Measurements from ENCODE around the gene TMEM117. TPM values are rescaled to one million over a fixed set of nuclear protein-coding genes. Genes with fewer than 3 reads are reported as not detected.

TMEM117 gene
- total RNA-seq, 1 donor from 2014 or later, result 9.9 TPM

DNA sequence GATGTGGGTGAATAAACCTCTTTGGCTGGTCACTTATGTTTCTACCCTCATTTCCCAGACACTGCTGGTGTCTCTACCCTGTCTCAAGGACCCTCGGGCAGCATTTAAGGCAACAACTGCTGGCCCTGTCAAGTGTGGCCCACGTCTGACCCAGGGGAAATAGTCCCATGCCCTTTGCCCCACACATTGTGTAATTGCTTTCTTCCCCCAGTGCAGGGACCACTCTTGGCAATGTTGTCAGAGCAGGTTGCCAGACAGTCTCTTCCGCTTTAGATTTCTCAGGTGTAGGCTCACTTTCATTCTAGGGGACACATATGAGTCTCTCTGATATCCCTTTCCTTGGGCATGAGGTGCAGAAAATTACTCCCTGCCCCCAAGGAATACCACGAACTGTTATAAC, 216.7 kb downstream of the TMEM117 start:
- no peaks in the 10 kb centered on the region for H3K9me3 ChIP-seq (ENCODE audit: control insufficient read depth in 3 of 3, low read length in 3 of 3)
- H3K27ac ChIP-seq (ENCODE audit: low read depth, low read length), result no peak overlapping the region
- no peak overlapping the region for H3K9ac ChIP-seq (ENCODE audit: low read depth in 1 of 3, low read length in 3 of 3)
- H3K36me3 ChIP-seq (ENCODE audit: control insufficient read depth in 3 of 3, insufficient read depth in 3 of 3, low read length in 3 of 3), result no peaks in the 10 kb centered on the region
- no peaks in the 10 kb centered on the region for H3K4me1 ChIP-seq (ENCODE audit: control insufficient read depth in 3 of 3, insufficient read depth in 3 of 3, low read length in 3 of 3)
- no peaks in the 10 kb centered on the region for H3K27me3 ChIP-seq (ENCODE audit: control insufficient read depth in 3 of 3, insufficient read depth in 3 of 3, low read length in 3 of 3)
- no peak overlapping the region for H3K4me3 ChIP-seq (ENCODE audit: low read length in 3 of 3)

- no peaks in the 10 kb centered on the region for H3K27me3 ChIP-seq (ENCODE audit: control insufficient read depth in 3 of 3, insufficient read depth in 3 of 3, low read length in 3 of 3)
- no peak overlapping the region for H3K9ac ChIP-seq (ENCODE audit: low read depth in 1 of 3, low read length in 3 of 3)
- no peak overlapping the region for H3K4me3 ChIP-seq (ENCODE audit: low read length in 3 of 3)
- H3K36me3 ChIP-seq (ENCODE audit: control insufficient read depth in 3 of 3, insufficient read depth in 3 of 3, low read length in 3 of 3), result no peaks in the 10 kb centered on the region
- H3K27ac ChIP-seq (ENCODE audit: low read depth, low read length), result no peak overlapping the region
- H3K4me1 ChIP-seq (ENCODE audit: control insufficient read depth in 3 of 3, insufficient read depth in 3 of 3, low read length in 3 of 3), result no peaks in the 10 kb centered on the region
- no peaks in the 10 kb centered on the region for H3K9me3 ChIP-seq (ENCODE audit: control insufficient read depth in 3 of 3, low read length in 3 of 3)
These were observed 217.8 kb downstream of the TMEM117 start for GRCh38 chr12:44053549-44054127.

GRCh38 chr12:44054281-44054680, 218.4 kb downstream of the TMEM117 start:
- Histone ChIP-seq H3K9me3 (ENCODE audit: control insufficient read depth in 3 of 3, low read length in 3 of 3) (no peaks in the 10 kb centered on the region), H3K27ac (ENCODE audit: low read depth, low read length) (no peak overlapping the region), H3K27me3 (ENCODE audit: control insufficient read depth in 3 of 3, insufficient read depth in 3 of 3, low read length in 3 of 3) (no peaks in the 10 kb centered on the region), H3K4me1 (ENCODE audit: control insufficient read depth in 3 of 3, insufficient read depth in 3 of 3, low read length in 3 of 3) (no peaks in the 10 kb centered on the region), H3K9ac (ENCODE audit: low read depth in 1 of 3, low read length in 3 of 3) (no peak overlapping the region), H3K4me3 (ENCODE audit: low read length in 3 of 3) (no peak overlapping the region), H3K36me3 (ENCODE audit: control insufficient read depth in 3 of 3, insufficient read depth in 3 of 3, low read length in 3 of 3) (no peaks in the 10 kb centered on the region)

- H3K4me1 ChIP-seq (ENCODE audit: control insufficient read depth in 3 of 3, insufficient read depth in 3 of 3, low read length in 3 of 3), result no peaks in the 10 kb centered on the region
- H3K4me3 ChIP-seq (ENCODE audit: low read length in 3 of 3), result no peak overlapping the region
- no peaks in the 10 kb centered on the region for H3K9me3 ChIP-seq (ENCODE audit: control insufficient read depth in 3 of 3, low read length in 3 of 3)
- H3K27ac ChIP-seq (ENCODE audit: low read depth, low read length), result no peak overlapping the region
- no peaks in the 10 kb centered on the region for H3K27me3 ChIP-seq (ENCODE audit: control insufficient read depth in 3 of 3, insufficient read depth in 3 of 3, low read length in 3 of 3)
- no peaks in the 10 kb centered on the region for H3K36me3 ChIP-seq (ENCODE audit: control insufficient read depth in 3 of 3, insufficient read depth in 3 of 3, low read length in 3 of 3)
- H3K9ac ChIP-seq (ENCODE audit: low read depth in 1 of 3, low read length in 3 of 3), result no peak overlapping the region
These were observed 222.5 kb downstream of the TMEM117 start for GRCh38 chr12:44058366-44058765.

- no peaks in the 10 kb centered on the region for H3K36me3 ChIP-seq (ENCODE audit: control insufficient read depth in 3 of 3, insufficient read depth in 3 of 3, low read length in 3 of 3)
- no peak overlapping the region for H3K27ac ChIP-seq (ENCODE audit: low read depth, low read length)
- H3K4me1 ChIP-seq (ENCODE audit: control insufficient read depth in 3 of 3, insufficient read depth in 3 of 3, low read length in 3 of 3), result no peaks in the 10 kb centered on the region
- no peaks in the 10 kb centered on the region for H3K27me3 ChIP-seq (ENCODE audit: control insufficient read depth in 3 of 3, insufficient read depth in 3 of 3, low read length in 3 of 3)
- H3K4me3 ChIP-seq (ENCODE audit: low read length in 3 of 3), result no peak overlapping the region
- H3K9me3 ChIP-seq (ENCODE audit: control insufficient read depth in 3 of 3, low read length in 3 of 3), result no peaks in the 10 kb centered on the region
- no peak overlapping the region for H3K9ac ChIP-seq (ENCODE audit: low read depth in 1 of 3, low read length in 3 of 3)
These were observed 223.6 kb downstream of the TMEM117 start for GRCh38 chr12:44059476-44059875.

DNA sequence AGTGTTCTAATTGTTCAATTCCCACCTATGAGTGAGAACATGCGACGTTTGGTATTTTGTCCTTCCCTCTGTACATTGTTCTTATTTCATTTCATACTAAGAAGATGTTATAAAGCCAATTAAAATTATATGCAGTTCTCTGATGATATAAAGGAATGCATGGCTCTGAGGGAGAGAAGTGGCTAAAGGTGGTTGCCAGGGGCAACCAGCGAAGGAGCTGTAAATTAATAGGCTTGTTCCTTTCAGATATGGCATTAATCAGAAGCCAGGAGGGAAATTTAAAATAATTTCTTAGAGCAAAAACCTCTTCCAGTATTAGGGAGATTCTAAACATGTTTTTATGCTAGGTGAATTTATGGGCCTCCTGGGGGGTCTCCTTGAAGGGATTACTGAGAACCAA, 227.8 kb downstream of the TMEM117 start:
- Histone ChIP-seq H3K27me3 (ENCODE audit: control insufficient read depth in 3 of 3, insufficient read depth in 3 of 3, low read length in 3 of 3) (no peaks in the 10 kb centered on the region), H3K9ac (ENCODE audit: low read depth in 1 of 3, low read length in 3 of 3) (no peak overlapping the region), H3K27ac (ENCODE audit: low read depth, low read length) (no peak overlapping the region), H3K4me1 (ENCODE audit: control insufficient read depth in 3 of 3, insufficient read depth in 3 of 3, low read length in 3 of 3) (no peaks in the 10 kb centered on the region), H3K4me3 (ENCODE audit: low read length in 3 of 3) (no peak overlapping the region), H3K9me3 (ENCODE audit: control insufficient read depth in 3 of 3, low read length in 3 of 3) (no peaks in the 10 kb centered on the region), H3K36me3 (ENCODE audit: control insufficient read depth in 3 of 3, insufficient read depth in 3 of 3, low read length in 3 of 3) (no peaks in the 10 kb centered on the region)

DNA sequence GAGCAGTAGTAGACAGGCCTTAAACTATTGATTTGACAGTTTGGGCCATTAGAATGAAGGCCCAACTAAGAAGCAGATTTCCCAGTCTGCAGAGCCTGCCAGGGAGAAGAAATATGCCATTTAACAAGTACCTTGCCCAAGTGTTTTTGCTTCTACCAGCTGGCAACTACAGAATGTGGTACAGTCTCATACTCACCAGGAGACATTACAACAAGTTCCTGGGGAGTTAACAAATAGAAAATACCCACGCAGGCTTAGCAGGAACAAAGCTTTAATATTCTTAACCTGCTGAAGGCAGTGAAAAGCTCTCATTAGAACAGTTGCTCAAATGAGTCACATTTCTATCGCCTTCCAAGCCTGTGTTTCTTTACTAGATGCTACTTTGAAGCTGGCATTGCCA, 241.0 kb downstream of the TMEM117 start:
- Histone ChIP-seq H3K4me1 (ENCODE audit: control insufficient read depth in 3 of 3, insufficient read depth in 3 of 3, low read length in 3 of 3) (no peaks in the 10 kb centered on the region), H3K4me3 (ENCODE audit: low read length in 3 of 3) (no peak overlapping the region), H3K36me3 (ENCODE audit: control insufficient read depth in 3 of 3, insufficient read depth in 3 of 3, low read length in 3 of 3) (no peaks in the 10 kb centered on the region), H3K9ac (ENCODE audit: low read depth in 1 of 3, low read length in 3 of 3) (no peak overlapping the region), H3K27me3 (ENCODE audit: control insufficient read depth in 3 of 3, insufficient read depth in 3 of 3, low read length in 3 of 3) (no peaks in the 10 kb centered on the region), H3K27ac (ENCODE audit: low read depth, low read length) (no peak overlapping the region), H3K9me3 (ENCODE audit: control insufficient read depth in 3 of 3, low read length in 3 of 3) (no peaks in the 10 kb centered on the region)

GRCh38 chr12:44077294-44077693, 241.4 kb downstream of the TMEM117 start:
- no peaks in the 10 kb centered on the region for H3K36me3 ChIP-seq (ENCODE audit: control insufficient read depth in 3 of 3, insufficient read depth in 3 of 3, low read length in 3 of 3)
- H3K9ac ChIP-seq (ENCODE audit: low read depth in 1 of 3, low read length in 3 of 3), result no peak overlapping the region

GRCh38 chr12:44078273-44078672, 242.4 kb downstream of the TMEM117 start:
- no peak overlapping the region for H3K27ac ChIP-seq (ENCODE audit: low read depth, low read length)
- no peaks in the 10 kb centered on the region for H3K36me3 ChIP-seq (ENCODE audit: control insufficient read depth in 3 of 3, insufficient read depth in 3 of 3, low read length in 3 of 3)
- no peaks in the 10 kb centered on the region for H3K4me1 ChIP-seq (ENCODE audit: control insufficient read depth in 3 of 3, insufficient read depth in 3 of 3, low read length in 3 of 3)
- no peaks in the 10 kb centered on the region for H3K9me3 ChIP-seq (ENCODE audit: control insufficient read depth in 3 of 3, low read length in 3 of 3)
- no peak overlapping the region for H3K4me3 ChIP-seq (ENCODE audit: low read length in 3 of 3)
- no peak overlapping the region for H3K9ac ChIP-seq (ENCODE audit: low read depth in 1 of 3, low read length in 3 of 3)
- H3K27me3 ChIP-seq (ENCODE audit: control insufficient read depth in 3 of 3, insufficient read depth in 3 of 3, low read length in 3 of 3), result no peaks in the 10 kb centered on the region

More at GRCh38 chr12:44077294-44077693, 241.4 kb downstream of the TMEM117 start:
- H3K27me3 ChIP-seq (ENCODE audit: control insufficient read depth in 3 of 3, insufficient read depth in 3 of 3, low read length in 3 of 3), result no peaks in the 10 kb centered on the region
- H3K4me3 ChIP-seq (ENCODE audit: low read length in 3 of 3), result no peak overlapping the region
- no peaks in the 10 kb centered on the region for H3K9me3 ChIP-seq (ENCODE audit: control insufficient read depth in 3 of 3, low read length in 3 of 3)
- no peaks in the 10 kb centered on the region for H3K4me1 ChIP-seq (ENCODE audit: control insufficient read depth in 3 of 3, insufficient read depth in 3 of 3, low read length in 3 of 3)
- no peak overlapping the region for H3K27ac ChIP-seq (ENCODE audit: low read depth, low read length)

DNA sequence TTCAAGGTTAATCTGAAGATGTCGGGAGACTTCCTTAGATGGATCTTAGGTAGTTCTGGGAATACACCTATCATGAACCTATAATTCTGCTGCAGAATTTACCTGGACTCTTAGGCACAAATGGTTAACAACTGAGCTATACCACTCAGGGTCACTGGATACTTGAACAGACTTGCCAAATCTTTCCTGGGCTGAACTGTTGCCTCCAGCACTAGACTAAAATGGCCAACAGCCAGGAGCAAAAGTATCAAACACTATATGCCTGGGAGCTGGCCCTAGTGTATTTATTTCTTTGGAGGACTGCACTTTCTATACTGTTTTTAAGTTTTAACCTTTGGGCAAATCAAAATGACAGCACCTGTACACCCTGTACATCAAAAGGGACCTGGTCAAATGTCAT, 252.8 kb downstream of the TMEM117 start:
- H3K36me3 ChIP-seq (ENCODE audit: control insufficient read depth in 3 of 3, insufficient read depth in 3 of 3, low read length in 3 of 3), result no peaks in the 10 kb centered on the region
- no peaks in the 10 kb centered on the region for H3K9me3 ChIP-seq (ENCODE audit: control insufficient read depth in 3 of 3, low read length in 3 of 3)
- H3K4me3 ChIP-seq (ENCODE audit: low read length in 3 of 3), result no peak overlapping the region
- H3K27ac ChIP-seq (ENCODE audit: low read depth, low read length), result no peak overlapping the region
- H3K9ac ChIP-seq (ENCODE audit: low read depth in 1 of 3, low read length in 3 of 3), result no peak overlapping the region
- peaks cover 2 to 4% (median 4%) of the 10 kb centered on the region in 3 donors for H3K4me1 ChIP-seq (ENCODE audit: control insufficient read depth in 3 of 3, insufficient read depth in 3 of 3, low read length in 3 of 3)
- no peaks in the 10 kb centered on the region for H3K27me3 ChIP-seq (ENCODE audit: control insufficient read depth in 3 of 3, insufficient read depth in 3 of 3, low read length in 3 of 3)

Data from skeletal muscle tissue (tissue), 4 donors.